GM18868 (cell line): ENCODE data around the gene NLRP3.
"Not testable (repeated sequence)": the region's sequence is repeated elsewhere in the genome, so short reads cannot be mapped to it uniquely, and the experiment has no call there.

Experiments
- ATAC-seq: cut with Tn5 transposase; IDR thresholded peaks from one replicate; pipeline ENCODE4 v1.9.1; 2021; ENCODE audit warnings: mild to moderate bottlenecking, moderate library complexity; ENCODE audit not compliant: unreplicated experiment

The NLRP3 gene

GRCh38 chr1:247415423-247416361, at the start of gene NLRP3:
Gene NLRP3, plus strand, starts transcription at chr1:247416173. Its CDS starts 2,628 bp downstream, at chr1:247418801.
- ATAC-seq, result peak; percentile 45

GRCh38 chr1:247366345-247366744, 49.6 kb upstream of the NLRP3 start:
- not testable (repeated sequence) for ATAC-seq

DNA sequence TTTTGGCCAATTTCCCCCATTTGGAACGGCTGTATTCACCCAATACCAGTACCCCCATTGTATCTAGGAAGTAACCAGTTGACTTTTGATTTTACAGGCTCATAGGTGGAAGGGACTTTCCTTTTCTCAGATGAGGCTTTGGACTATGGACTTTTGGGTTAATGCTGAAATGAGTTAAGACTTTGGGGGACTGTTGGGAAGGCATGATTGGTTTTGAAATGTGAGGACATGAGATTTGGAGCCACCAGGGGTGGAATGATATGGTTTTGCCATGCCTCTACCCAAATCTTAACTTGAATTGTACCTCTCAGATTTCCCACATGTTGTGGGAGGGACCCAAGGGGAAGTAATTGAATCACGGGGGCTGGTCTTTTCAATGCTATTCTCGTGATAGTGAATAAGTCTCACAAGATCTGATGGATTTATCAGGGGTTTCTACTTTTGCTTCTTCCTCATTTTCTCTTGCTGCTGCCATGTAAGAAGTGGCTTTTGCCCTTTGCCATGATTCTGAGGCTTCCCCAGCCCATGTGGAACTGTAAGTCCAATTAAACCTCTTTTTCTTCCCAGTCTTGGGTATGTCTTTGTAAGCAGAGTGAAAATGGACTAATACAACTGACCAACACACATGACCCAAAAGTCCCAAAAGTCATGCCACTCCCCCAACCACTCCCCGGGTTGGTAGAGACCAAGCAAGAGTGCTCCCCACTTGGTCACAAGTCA, 48.9 kb upstream of the NLRP3 start:
- ATAC-seq, result no peak

- no peak for ATAC-seq
These were observed 48.1 kb upstream of the NLRP3 start for GRCh38 chr1:247367786-247368422.

GRCh38 chr1:247368490-247369145, 47.4 kb upstream of the NLRP3 start:
- ATAC-seq, result no peak

DNA sequence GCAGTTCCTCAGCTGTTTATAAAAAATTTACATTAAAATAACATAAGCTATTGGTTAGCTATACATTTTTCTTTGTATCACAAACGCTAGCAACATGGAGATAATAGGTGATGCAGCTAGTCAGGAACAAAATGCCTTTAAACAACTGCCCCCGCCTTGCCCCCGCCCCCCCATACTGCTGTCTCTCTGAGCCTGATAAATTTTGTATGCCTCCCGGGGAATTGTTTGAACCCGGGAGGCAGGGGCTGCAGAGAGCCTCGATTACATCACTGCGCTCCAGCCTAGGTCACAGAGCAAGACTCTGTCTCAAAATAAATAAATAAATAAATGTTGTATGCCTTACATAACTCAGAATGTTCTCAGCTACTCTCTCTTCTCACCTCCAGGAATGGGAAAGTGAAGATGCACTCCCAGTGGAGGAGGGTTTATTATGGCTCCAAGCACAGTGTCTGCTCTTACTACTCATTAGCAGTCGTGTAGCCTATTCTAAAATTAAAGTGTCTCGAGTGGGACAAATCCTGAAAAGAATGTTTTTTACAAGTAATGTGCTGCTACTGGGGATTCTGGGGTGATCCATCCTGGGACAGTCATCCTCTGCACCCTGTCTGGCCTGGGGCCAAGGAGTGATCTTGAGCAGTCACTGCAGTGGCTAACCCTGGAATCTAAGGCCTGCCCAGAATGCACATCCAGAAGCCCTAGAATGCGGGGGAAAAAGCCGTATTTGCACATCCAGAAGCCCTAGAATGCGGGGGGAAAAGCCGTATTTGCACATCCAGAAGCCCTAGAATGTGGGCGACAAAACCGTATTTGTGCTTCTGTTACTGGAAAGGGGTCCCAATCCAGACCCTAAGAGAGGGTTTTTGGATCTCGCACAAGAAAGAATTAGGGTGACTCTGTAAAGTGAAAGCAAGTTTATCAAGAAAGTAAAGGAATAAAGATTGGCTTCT, 44.9 kb upstream of the NLRP3 start:
- no peak for ATAC-seq

GRCh38 chr1:247371801-247372259, 44.1 kb upstream of the NLRP3 start:
- ATAC-seq, result no peak

DNA sequence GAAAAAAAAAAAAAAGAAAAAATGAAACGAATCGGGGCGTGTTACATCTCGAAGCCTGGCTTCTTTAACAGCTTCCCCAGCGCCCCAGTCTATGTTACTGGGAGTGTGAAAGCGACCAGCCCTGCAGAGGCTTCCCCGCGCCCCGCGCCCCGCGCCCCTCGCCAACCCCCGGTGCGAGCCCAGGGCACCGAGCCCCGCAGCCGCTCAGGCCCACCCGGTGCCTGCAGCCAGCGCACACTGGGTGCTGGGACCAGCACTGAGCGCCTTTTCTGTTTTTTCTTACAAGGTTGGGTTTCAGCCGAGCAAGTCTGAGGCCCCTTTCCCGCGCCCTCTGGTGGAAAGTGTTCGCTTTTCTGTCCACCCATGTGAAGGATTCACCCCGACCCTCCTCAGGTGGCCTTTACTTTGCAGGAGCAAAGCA, 42.2 kb upstream of the NLRP3 start:
- peak; percentile 74 for ATAC-seq

GRCh38 chr1:247374651-247375334, 41.2 kb upstream of the NLRP3 start:
- not testable (repeated sequence) for ATAC-seq

DNA sequence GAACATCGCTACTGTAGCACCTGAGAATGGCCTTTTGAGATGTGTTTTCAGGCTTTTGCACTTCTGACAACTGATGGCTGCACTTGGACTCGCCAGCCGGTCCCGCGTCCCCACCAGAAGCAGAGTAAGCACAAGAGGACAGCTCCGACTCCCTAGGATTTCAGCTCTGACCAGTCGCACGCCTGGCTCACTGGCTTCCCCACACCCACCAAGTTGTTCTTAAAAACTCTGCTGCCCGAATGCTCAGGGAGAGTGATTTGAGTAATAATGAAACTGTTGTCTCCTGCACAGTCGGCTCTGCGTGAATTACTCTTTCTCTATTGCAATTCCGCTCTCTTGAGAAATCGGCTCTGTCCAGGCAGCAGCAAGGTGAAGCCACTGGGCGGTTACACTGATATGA, 40.2 kb upstream of the NLRP3 start:
- ATAC-seq, result no peak

- ATAC-seq, result no peak
These were observed 39.3 kb upstream of the NLRP3 start for GRCh38 chr1:247376659-247377058.

GRCh38 chr1:247377656-247378055, 38.3 kb upstream of the NLRP3 start:
- ATAC-seq, result not testable (repeated sequence)

DNA sequence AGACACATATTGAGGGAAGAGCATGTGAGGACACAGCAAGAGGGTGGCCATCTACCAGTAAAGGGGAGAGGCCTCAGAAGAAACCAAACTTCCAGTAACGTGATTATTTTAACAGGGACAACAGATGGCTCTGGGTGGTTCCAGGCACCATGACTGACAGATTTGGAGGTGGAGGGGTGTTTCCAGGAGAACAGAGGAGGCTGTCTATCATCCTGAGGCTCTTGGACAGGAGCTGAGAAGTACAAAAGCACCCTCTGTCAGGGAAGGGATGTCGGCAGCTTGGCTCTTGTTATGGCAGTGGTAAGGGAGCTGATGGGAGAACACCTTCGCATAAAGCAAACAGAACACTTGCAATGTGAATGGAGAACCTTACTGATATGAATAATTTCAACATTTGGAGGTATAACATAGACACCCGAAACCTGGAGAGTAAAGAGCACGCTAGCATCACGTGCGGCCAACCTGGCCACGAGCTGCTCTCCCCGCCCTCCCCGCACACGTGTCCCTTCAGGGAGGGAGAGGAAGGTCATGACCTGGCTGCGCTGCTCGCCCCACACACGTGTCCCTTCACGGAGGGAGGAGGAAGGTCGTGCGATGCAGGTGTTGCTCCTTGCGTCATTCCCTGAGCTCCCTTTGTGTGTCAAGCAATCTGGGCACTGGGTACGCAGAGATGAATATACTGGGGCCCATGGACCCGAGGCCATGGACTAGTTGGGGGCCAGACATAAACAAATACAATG, 37.5 kb upstream of the NLRP3 start:
- ATAC-seq, result no peak

DNA sequence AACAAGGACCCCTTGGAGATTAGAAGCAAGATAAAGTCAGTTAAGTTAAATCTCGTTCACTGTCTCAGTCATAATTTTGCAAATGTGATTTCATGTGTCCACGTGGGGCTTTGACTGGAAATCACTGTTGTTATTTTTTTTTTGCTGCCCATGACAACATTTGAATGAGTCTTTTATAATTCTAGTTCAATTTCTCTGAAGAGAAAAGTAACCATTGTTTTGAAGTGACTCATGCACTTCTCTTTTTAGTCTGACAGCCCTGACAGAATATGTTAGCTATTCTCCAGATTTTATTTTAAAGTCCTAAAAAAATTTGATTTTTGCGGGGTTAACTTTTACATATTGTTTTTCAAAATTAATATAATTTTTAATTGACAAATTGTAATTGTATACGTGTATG, 30.7 kb upstream of the NLRP3 start:
- no peak for ATAC-seq

DNA sequence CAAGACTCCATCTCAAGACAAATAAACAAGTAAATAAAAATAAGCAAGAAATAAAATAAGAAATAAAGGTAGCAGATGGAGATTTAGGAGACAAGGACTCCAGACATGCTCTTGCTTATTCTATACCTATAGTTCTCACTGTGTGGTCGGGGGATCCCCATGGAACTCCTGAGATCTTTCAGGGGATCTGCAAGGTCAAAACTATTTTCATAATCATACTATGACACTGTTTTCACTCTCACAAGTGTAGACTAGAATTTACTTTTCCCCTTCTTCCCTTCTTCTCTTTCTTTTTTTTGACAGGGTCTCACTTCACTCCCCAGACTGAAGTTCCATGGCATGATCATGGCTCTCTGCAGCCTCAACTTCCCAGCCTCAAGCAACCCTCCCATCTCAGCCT, 29.8 kb upstream of the NLRP3 start:
- ATAC-seq, result peak; percentile 44

DNA sequence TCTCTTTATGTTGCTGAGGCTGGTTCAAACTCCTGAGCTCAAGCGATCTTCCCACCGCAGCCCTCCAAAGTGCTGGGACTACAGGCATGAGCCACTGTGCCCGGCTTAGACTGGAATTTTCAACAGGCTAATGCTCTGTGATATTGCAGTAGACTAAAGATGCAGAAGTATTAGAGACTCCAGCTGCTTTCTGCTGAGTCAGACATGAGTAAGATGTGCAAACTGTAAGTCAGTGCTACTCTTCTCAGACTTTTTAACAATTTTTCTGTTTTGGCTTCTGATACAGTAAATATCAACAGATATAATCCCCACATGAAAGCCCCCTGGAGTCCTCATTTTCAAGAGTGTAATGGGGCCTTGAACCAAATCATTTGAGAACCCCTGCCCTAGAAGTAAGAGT, 29.3 kb upstream of the NLRP3 start:
- ATAC-seq, result no peak

GRCh38 chr1:247387096-247387495, 28.9 kb upstream of the NLRP3 start:
- ATAC-seq, result no peak

DNA sequence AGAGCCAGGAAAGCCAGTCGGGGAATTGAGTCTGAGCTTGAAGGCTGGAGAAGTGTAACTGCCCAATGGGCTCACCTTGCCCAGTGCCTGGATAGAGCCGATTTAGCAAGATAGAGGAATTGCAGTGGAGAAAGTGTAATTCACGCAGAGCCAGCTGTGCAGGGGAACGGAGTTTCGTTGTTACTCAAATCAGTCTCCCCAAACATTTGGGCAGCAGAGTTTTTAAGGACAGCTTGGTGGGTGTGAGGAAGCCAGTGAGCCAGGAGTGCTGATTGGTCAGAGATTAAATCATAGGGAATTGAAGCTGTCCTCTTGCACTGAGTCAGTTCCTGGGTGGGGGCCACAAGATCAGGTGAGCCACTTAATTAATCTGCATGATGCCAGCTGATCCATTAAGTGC, 28.4 kb upstream of the NLRP3 start:
- ATAC-seq, result no peak
